Mesendoderm (in vitro differentiated cells): ENCODE measurements around the gene PRKCA.

ENCODE experiments used
- DNase-seq: peaks from one replicate; pipeline ENCODE4 v3.0.0; 2013
- H2AK5ac ChIP-seq: 2 replicates; pipeline ENCODE4 v1.6.1; 2013; ENCODE audit warnings: low read length, inconsistent platforms
- H2BK120ac ChIP-seq: 2 replicates; pipeline ENCODE4 v1.6.1; 2013; ENCODE audit warnings: low read depth, mild to moderate bottlenecking, low read length, moderate library complexity, mixed read lengths
- H2BK15ac ChIP-seq: replicated peaks from 2 replicates; pipeline ENCODE4 v1.6.1; 2013; ENCODE audit warnings: low read depth, mild to moderate bottlenecking, moderate library complexity
- H2BK5ac ChIP-seq: 2 replicates; pipeline ENCODE4 v1.6.1; 2013; ENCODE audit warnings: low read length, inconsistent platforms
- H3K18ac ChIP-seq: 2 replicates; pipeline ENCODE4 v1.6.1; 2013; ENCODE audit warnings: mild to moderate bottlenecking, low read length, mixed read lengths
- H3K23ac ChIP-seq: one replicate; pipeline ENCODE4 v1.6.1; 2013; ENCODE audit warnings: low read length
- H3K27ac ChIP-seq: 2 replicates; pipeline ENCODE4 v1.5.1; 2013; ENCODE audit warnings: low read depth, mild to moderate bottlenecking, inconsistent platforms, low read length, moderate library complexity
- H3K27me3 ChIP-seq: 2 replicates; pipeline ENCODE4 v1.6.1; 2013; ENCODE audit warnings: low read length, control low read depth, mild to moderate bottlenecking, inconsistent platforms; ENCODE audit not compliant: insufficient read depth, poor library complexity
- H3K36me3 ChIP-seq: 2 replicates; pipeline ENCODE4 v1.6.1; 2013; ENCODE audit warnings: low read length, inconsistent platforms; ENCODE audit not compliant: control insufficient read depth, insufficient read depth
- H3K4ac ChIP-seq: one replicate; pipeline ENCODE4 v1.6.1; 2013; ENCODE audit warnings: low read depth, mild to moderate bottlenecking, low read length, moderate library complexity
- H3K4me1 ChIP-seq: 2 replicates; pipeline ENCODE4 v1.6.1; 2013; ENCODE audit warnings: low read depth, low read length, inconsistent platforms; ENCODE audit not compliant: control insufficient read depth
- H3K4me2 ChIP-seq: 2 replicates; pipeline ENCODE4 v1.6.1; 2013; ENCODE audit warnings: low read length
- H3K4me3 ChIP-seq: 2 replicates; pipeline ENCODE4 v1.5.1; 2013; ENCODE audit warnings: mild to moderate bottlenecking, low read length
- H3K56ac ChIP-seq: one replicate; pipeline ENCODE4 v1.6.1; 2013; ENCODE audit warnings: low read length
- H3K79me1 ChIP-seq: 2 replicates; pipeline ENCODE4 v1.6.1; 2013; ENCODE audit warnings: low read length, inconsistent platforms
- H3K79me2 ChIP-seq: 2 replicates; pipeline ENCODE4 v1.6.1; 2013; ENCODE audit warnings: mild to moderate bottlenecking, low read length; ENCODE audit not compliant: control insufficient read depth, insufficient read depth
- H3K9ac ChIP-seq: 2 replicates; pipeline ENCODE4 v1.6.1; 2013; ENCODE audit warnings: low read length, inconsistent platforms
- H4K5ac ChIP-seq: one replicate; pipeline ENCODE4 v1.6.1; 2013; ENCODE audit warnings: low read length
- H4K8ac ChIP-seq: one replicate; pipeline ENCODE4 v1.6.1; 2013; ENCODE audit warnings: low read depth, mild to moderate bottlenecking, control low read depth, low read length, moderate library complexity
- WGBS: extraction: QIAGEN DNeasy Blood & Tissue Kit; methylation state at CpG from one replicate; pipeline ENCODE4 v1.1.7; 2013; ENCODE audit warnings: low lambda C conversion rate, missing lambda C conversion rate; ENCODE audit not compliant: insufficient coverage; ENCODE audit errors: extremely low coverage; 5-methylcytosine and 5-hydroxymethylcytosine counted together

PRKCA gene

DNA sequence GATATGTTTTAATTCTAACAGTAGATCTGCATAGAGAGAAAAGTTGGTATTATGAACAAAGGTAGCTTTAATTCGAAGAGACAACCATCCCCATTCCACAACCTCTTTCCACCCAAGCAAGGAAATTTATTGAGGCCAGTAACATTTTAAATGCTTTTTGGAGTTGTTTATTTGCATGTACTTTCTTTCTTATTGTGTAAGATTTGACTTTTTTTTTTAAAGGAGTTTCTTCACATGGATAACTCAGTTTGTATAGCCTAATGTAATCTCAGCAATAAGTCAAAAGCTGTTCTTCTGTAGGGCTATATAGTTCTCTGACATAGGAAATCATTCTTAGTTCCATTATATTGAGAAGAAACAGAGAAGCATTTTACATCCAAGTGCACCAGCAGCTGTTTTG, 163.3 kb downstream of the PRKCA start:
- H4K8ac ChIP-seq: no peak overlapping the region
- H3K4me2 ChIP-seq: no peak overlapping the region
- no peak overlapping the region for H3K4ac ChIP-seq
- H4K5ac ChIP-seq: no peak overlapping the region
- H2BK15ac ChIP-seq: no peak overlapping the region
- H3K9ac ChIP-seq: no peak overlapping the region
- no peaks in the 10 kb centered on the region for H3K79me2 ChIP-seq
- H2AK5ac ChIP-seq: no peak overlapping the region
- no peak overlapping the region for H3K56ac ChIP-seq
- no peak overlapping the region for H3K23ac ChIP-seq
- H2BK5ac ChIP-seq: no peak overlapping the region
- peaks cover 5% of the 10 kb centered on the region for H3K4me1 ChIP-seq
- DNase-seq: no peak
- no peaks in the 10 kb centered on the region for H3K27me3 ChIP-seq
- H3K18ac ChIP-seq: no peak overlapping the region
- no peak overlapping the region for H2BK120ac ChIP-seq
- no CpG with 5 or more reads among the region's 1 CpG for WGBS
- no peaks in the 10 kb centered on the region for H3K79me1 ChIP-seq
- H3K4me3 ChIP-seq: no peak overlapping the region
- no peak overlapping the region for H3K27ac ChIP-seq
- no peaks in the 10 kb centered on the region for H3K36me3 ChIP-seq

DNA sequence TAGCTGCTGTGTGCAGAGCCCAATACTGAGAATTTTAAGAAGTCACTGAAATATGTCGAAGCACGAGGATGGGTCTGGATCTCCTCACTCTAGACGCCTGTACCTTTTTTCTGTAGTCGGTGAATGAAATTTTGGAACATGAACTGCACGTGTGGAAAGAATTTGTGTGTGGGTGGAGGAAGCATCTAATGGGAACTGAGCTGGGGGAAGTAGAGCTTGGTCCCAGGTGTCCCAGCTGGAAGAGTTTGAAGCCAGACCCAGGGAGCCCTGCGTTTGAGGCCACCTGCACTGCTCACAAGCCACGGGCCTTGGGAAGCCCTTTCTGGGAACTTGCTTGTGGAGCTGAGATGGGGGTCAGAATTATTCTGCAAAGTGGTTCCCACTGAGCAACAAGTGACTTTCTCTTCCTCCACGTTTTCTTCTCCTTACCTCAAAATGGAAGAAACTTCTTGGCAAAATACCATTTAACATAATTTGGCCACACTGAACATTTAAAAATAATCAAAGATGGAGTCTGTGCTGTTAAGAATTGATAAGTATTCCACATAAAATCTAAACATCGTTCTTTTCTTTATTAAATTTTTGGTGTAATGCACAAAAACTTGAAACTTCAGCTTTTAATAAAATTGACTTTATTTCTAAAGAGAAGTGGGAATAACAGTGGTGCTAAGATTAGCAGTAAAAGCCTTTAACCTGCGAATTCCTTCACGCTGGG, 163.8 kb downstream of the PRKCA start:
- no peak for DNase-seq
- Histone ChIP-seq H3K9ac (no peak overlapping the region), H3K23ac (no peak overlapping the region), H3K27me3 (no peaks in the 10 kb centered on the region), H2BK120ac (no peak overlapping the region), H3K79me2 (no peaks in the 10 kb centered on the region), H2BK5ac (no peak overlapping the region), H4K8ac (no peak overlapping the region), H2AK5ac (no peak overlapping the region), H4K5ac (no peak overlapping the region), H3K4me3 (no peak overlapping the region), H3K4me2 (no peak overlapping the region), H3K18ac (peak overlapping the region; percentile 75), H3K4me1 (peaks cover 5% of the 10 kb centered on the region), H3K27ac (no peak overlapping the region), H2BK15ac (no peak overlapping the region), H3K4ac (no peak overlapping the region), H3K56ac (no peak overlapping the region), H3K79me1 (no peaks in the 10 kb centered on the region), H3K36me3 (no peaks in the 10 kb centered on the region)
- WGBS: 100% methylated on average over 1 of the region's 11 CpGs

DNA sequence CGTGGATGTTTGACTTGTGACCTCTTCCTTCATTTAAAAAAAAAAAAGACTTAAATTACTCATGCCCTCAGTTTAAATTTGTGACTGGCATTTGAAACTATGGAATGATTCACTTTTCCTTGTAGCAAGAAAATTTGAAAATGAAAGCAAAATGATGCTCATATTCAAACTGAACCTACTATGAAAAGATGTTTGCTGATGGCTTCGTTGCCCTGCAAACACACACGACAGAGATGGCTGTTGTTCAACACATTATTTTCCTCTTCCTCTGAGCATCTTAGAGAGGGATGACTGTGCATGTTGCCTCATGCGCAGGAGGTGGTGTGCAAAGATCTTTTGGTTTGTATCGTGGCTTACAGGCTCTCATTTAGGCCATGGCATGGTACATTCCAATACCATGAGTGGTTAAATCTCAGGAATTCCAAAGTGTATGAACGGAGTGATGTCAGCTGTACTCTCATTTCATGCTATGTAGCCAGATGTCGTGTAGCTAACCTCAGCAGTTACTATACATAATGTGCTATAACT, 164.5 kb downstream of the PRKCA start:
- H3K27ac ChIP-seq: no peak overlapping the region

DNA sequence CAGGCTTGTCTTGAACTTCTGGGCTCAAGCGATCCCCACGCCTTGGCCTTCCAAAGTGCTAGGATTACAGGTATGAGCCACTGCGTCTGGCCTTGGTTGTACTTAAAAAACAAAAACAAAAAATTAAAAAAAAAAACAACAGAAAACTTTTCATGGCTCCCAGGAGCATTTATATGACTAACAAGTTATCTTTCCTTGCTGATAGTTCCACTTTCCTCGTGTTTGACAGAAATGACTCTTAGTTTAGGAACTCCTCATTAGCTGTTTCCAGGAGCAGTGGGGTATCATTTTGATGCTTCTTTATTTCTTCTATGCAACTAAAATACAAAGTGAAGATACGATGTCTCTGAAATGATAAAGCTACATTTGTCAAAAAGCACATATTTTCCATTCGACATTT, 165.4 kb downstream of the PRKCA start:
- H2AK5ac ChIP-seq: no peak overlapping the region
- H2BK120ac ChIP-seq: no peak overlapping the region
- peaks cover 5% of the 10 kb centered on the region for H3K4me1 ChIP-seq
- H3K18ac ChIP-seq: peak overlapping the region; percentile 51
- H4K8ac ChIP-seq: no peak overlapping the region
- H3K56ac ChIP-seq: no peak overlapping the region
- H3K23ac ChIP-seq: no peak overlapping the region
- H3K4me3 ChIP-seq: no peak overlapping the region
- no peak overlapping the region for H3K4me2 ChIP-seq
- H4K5ac ChIP-seq: no peak overlapping the region
- no peak for DNase-seq
- H3K36me3 ChIP-seq: no peaks in the 10 kb centered on the region
- H3K79me1 ChIP-seq: no peaks in the 10 kb centered on the region
- H3K27me3 ChIP-seq: no peaks in the 10 kb centered on the region
- no peak overlapping the region for H2BK5ac ChIP-seq
- no peak overlapping the region for H2BK15ac ChIP-seq
- no peak overlapping the region for H3K27ac ChIP-seq
- no peak overlapping the region for H3K9ac ChIP-seq
- H3K4ac ChIP-seq: no peak overlapping the region
- no peaks in the 10 kb centered on the region for H3K79me2 ChIP-seq
- no CpG with 5 or more reads among the region's 6 CpGs for WGBS

More for the DNA sequence above, 164.5 kb downstream of the PRKCA start:
- DNase-seq: peak; percentile 88
- Histone ChIP-seq H3K4me2 (no peak overlapping the region), H2BK120ac (no peak overlapping the region), H2BK15ac (no peak overlapping the region), H2AK5ac (no peak overlapping the region), H3K79me1 (no peaks in the 10 kb centered on the region), H3K4ac (no peak overlapping the region), H3K79me2 (no peaks in the 10 kb centered on the region), H3K9ac (no peak overlapping the region), H3K27me3 (no peaks in the 10 kb centered on the region), H3K4me1 (peaks cover 5% of the 10 kb centered on the region), H3K4me3 (no peak overlapping the region), H3K56ac (no peak overlapping the region), H2BK5ac (no peak overlapping the region), H4K8ac (no peak overlapping the region), H4K5ac (no peak overlapping the region), H3K23ac (no peak overlapping the region), H3K18ac (no peak overlapping the region), H3K36me3 (no peaks in the 10 kb centered on the region)
- WGBS: no CpG with 5 or more reads among the region's 7 CpGs

DNA sequence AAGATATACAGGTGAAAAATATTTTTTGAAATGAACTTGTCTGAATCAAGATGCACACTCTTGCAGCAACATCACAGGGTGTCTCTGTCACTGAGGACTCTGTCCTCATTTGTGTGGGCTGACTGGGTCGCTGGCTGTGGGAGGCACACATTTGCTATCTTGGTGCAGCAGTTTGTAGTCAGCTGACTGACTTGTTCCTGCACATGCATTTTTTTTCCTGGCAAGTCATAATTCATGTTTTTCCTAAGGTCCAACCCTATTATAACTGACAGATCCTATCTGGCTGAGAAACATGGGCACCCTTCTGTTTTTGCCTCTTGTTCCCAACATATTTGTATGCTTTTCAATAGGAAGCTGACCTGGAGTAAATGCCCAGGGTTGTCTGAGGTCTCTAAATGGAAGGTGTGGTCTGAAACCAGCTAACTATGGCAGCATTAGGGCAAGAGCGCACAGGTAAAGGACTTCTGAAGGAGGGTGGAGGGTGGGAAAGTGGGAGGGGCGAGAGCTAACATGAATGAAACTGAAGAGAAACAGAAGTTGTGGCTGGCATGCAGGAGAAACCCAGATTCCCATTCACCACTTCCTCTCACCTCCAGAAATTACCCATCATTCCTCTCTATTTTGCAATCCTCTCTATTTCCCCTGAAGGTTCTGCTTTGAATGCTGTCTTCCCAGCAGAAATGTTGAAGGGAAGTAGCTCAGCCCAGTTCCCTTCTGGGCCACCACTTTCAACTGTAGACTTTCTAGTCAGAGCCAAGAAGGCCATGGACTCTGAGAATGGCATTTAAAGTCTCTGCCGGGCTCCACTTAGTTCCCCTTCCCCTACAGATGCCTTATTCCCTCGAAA, 166.1 kb downstream of the PRKCA start:
- DNase-seq: peak; percentile 43
- no peaks in the 10 kb centered on the region for H3K36me3 ChIP-seq
- H4K5ac ChIP-seq: no peak overlapping the region
- H3K27ac ChIP-seq: no peak overlapping the region
- H3K18ac ChIP-seq: peak overlapping the region; percentile 28
- no peak overlapping the region for H3K9ac ChIP-seq
- no peak overlapping the region for H3K4me2 ChIP-seq
- no peak overlapping the region for H2BK5ac ChIP-seq
- no peak overlapping the region for H3K23ac ChIP-seq
- no peaks in the 10 kb centered on the region for H3K27me3 ChIP-seq
- H2BK15ac ChIP-seq: no peak overlapping the region
- H4K8ac ChIP-seq: no peak overlapping the region
- no peak overlapping the region for H3K4ac ChIP-seq
- WGBS: no CpG with 5 or more reads among the region's 5 CpGs
- H3K56ac ChIP-seq: no peak overlapping the region
- H2BK120ac ChIP-seq: no peak overlapping the region
- no peaks in the 10 kb centered on the region for H3K79me2 ChIP-seq
- peaks cover 5% of the 10 kb centered on the region for H3K4me1 ChIP-seq
- no peaks in the 10 kb centered on the region for H3K79me1 ChIP-seq
- H2AK5ac ChIP-seq: no peak overlapping the region
- H3K4me3 ChIP-seq: no peak overlapping the region
